HL-60 (cell line): Measurements from ENCODE around the gene SPHK1.

Experiments
- REST ChIP-seq: IDR thresholded peaks from 2 replicates; pipeline ENCODE4 v1.6.1; 2012; ENCODE audit warnings: low read depth; ENCODE audit not compliant: insufficient replicate concordance
- SPI1 ChIP-seq: IDR thresholded peaks from 2 replicates; pipeline ENCODE4 v1.6.1; 2012; ENCODE audit warnings: low read depth, mild to moderate bottlenecking, borderline replicate concordance
- TF ChIP-seq, protein P1 (sequence below): IDR thresholded peaks from one replicate; pipeline ENCODE4 v1.5.1; 2011; ENCODE audit warnings: low read length, control low read depth, inconsistent platforms; ENCODE audit not compliant: insufficient read depth

GRCh38 chr17:76379646-76380376 is 4.6 kb upstream of the SPHK1 start:
- TF ChIP-seq, protein P1, sequence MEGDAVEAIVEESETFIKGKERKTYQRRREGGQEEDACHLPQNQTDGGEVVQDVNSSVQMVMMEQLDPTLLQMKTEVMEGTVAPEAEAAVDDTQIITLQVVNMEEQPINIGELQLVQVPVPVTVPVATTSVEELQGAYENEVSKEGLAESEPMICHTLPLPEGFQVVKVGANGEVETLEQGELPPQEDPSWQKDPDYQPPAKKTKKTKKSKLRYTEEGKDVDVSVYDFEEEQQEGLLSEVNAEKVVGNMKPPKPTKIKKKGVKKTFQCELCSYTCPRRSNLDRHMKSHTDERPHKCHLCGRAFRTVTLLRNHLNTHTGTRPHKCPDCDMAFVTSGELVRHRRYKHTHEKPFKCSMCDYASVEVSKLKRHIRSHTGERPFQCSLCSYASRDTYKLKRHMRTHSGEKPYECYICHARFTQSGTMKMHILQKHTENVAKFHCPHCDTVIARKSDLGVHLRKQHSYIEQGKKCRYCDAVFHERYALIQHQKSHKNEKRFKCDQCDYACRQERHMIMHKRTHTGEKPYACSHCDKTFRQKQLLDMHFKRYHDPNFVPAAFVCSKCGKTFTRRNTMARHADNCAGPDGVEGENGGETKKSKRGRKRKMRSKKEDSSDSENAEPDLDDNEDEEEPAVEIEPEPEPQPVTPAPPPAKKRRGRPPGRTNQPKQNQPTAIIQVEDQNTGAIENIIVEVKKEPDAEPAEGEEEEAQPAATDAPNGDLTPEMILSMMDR: no peak
- no peak for TF ChIP-seq SPI1
- TF ChIP-seq REST: no peak
